GM19099 (cell line): ENCODE data around the gene E2F2.

Experiments
- POLR2A ChIP-seq: IDR thresholded peaks from 3 replicates; pipeline ENCODE4 v1.6.1; 2011; ENCODE audit warnings: low read depth; ENCODE audit not compliant: insufficient read length; ENCODE audit errors: extremely low read depth

The E2F2 gene

DNA sequence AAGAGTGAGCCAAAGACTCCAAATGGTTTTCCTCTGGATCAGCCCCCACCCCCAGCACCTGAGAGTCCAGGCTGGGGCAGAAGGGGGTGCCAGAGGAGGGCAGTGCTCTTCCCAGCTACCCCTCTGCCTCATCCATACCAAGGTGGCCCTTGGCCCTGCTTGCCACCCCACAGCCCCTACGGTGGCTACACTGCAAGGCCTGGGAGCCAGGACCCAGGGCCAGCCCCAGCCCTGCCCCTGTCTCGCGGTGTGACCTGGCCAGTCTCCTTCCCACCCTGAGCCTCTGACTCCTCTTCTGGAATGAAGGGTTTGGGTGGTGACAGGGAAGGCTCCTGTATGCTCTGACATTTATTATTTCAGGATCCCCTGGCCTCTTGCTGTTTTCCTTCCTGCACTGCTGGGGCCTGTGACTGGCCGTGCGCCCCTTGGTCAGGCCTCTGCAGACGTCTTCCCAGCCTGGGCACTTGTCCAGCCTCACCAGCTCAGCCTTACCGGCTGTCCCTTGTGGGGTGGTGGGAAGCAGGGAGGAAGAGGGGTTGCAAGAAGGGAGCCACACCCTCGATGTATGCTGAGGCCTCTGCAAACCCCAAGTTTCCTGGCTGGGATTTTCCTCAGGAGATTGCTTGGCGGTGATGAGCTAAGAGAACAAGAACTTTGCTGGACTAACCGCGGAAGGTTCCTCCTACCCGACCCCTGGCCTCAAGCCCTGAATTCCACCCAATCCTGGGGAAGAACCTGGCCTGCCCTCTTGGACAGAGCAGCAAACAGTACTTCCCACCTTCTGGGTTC, 60.6 kb downstream of the E2F2 start:
- no peak for TF ChIP-seq POLR2A

DNA sequence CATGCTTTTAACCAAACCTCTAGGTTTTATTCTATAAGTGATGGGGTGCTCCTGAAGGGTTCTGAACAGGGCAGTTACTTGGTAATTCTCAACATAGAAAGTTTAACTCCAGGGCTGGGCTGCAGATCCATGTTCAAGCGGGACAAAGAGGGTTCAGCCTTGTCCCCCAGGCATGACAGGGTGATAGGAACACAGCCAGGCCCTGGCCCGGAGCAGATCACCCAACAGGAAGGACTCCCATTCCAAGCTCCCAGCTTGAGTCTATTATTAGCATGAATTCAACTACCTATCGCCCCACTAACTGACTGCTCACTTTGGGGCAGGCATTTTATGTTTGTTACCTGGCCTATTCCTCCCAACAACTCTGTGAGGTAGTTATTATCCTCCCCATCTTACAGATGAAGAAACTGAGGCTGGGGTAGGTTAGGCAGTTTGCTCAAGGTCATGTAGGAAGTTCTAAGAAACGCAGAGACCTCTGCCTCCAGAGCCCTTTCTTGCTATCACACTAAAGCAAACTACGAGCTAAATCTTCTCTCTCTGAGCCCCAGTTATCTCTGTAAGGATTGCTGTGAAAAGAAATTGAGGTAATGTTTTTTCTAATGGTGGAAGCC, 61.6 kb downstream of the E2F2 start:
- TF ChIP-seq POLR2A = no peak

DNA sequence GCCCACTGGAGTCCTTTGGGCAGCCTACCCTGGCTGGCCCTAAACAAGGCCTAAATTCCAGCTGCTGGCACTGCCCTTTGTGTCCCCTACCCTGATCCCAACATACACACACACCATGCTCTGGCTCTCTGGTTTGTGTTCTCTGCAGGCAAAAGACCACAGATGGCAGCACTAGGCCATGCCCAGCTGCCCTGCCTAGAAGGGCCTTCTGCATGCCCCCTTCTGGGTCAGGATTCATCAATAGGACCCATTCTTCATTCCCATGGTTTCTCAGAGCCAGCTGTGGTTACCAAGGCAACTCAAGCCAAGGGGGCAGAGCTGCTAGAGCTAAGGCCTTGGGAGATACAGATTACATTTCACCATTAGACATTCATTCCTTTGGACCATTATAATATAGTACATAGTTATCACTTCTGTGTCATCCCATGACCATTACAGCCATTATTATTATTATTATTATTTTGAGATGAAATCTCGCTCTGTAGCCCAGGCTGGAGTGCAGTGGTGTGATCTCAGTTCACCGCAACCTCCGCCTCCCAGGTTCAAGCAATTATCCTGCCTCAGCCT, 64.5 kb downstream of the E2F2 start:
- no peak for TF ChIP-seq POLR2A

DNA sequence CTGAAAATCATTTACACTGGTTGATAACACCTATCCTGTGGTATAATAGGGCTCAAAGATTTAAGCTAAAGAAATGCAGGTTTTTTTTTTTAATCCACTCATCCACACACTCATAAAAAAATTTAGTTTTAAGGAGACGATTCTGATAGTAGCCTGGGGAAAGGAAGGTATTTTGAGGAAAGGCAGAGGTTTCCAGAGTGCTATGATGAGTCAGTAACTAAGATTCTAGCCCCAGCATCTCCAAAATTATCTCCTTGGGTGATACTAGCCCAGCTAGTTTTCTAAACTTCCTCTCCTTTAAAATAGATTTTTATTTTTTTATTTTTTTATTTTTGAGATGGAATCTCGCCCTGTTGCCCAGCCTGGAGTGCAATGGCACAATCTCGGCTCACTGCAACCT, 67.7 kb downstream of the E2F2 start:
- no peak for TF ChIP-seq POLR2A

DNA sequence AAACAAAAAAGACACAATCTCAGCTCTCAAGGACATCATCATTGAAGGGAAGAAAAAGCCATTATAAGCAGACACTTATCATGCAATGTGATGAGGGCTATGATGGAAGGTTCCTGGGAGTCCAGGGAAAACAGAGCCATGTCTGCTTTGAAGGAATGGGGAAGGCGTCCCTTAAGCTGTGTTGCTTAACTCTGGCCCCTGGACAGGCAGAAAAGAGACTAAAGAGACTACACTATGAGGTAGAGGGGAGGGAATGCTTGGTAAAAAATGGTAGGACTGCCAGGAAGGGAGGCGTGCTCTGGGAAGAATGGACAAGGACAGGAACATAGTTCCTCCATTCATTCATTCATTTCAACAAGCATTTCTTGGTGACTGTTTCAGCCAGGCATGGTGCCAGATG, 68.3 kb downstream of the E2F2 start:
- TF ChIP-seq POLR2A = no peak

DNA sequence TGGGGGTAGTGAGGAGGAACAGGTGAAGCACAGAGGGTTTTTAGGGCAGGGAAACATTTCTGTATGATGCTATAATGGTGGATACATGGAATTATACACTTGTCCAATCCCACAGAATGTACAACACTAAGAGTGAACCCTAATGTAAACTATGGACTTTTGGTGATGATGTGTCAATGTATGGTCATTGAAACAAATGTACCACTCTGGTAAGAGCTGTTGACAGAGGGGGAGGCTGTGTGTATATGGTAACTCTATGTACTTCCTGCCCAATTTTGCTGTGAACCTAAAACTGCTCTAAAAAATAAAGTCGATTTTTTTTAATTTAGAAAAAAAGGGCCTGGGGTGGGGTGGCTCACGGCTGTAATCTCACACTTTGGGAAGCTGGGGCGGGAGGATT, 70.0 kb downstream of the E2F2 start:
- no peak for TF ChIP-seq POLR2A

DNA sequence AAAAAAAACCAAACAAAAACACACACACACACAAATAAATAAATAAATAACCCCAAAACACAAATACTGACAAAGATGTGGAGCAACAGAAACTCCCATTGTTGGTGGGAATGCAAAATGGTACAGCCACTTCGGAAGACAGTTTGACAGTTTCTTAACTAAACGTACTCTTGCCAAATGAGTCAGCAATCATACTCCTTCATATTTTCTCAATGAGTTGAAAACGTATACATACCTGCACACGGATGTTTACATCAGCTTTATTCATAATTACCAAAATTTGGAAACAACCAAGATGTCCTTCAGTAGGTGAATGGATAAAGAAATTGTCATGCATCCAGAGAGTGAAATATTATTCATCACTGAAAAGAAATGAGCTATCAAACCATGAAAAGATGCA, 70.5 kb downstream of the E2F2 start:
- TF ChIP-seq POLR2A = no peak

DNA sequence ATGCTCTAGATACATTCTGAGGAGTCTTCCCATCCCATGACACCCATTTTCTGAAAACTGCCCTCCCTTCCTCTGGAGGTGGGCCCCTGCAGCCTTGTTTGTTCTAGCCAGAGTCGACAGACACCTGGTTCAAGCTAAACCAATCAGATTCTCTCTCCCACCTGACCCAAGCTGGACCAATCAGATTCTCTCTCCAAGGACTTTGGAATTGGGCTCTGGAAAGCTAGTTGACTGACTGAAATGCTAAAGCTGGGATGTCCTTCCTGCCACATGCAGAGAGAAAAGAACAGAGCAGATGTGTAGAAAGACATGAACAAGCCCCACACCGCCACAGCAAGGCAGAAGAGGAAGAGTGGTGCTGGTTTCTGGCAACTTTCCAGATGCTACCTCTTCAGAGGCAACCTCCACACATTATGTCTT, 71.7 kb downstream of the E2F2 start:
- no peak for TF ChIP-seq POLR2A
